ENCODE measurements around the gene SYTL3. TPM values are rescaled to one million over a fixed set of nuclear protein-coding genes. Genes with fewer than 3 reads are reported as not detected.

Gene SYTL3
- total and polyA plus RNA-seq, 11 donors = 4.0 to 14.6 (median 8.2) TPM

DNA sequence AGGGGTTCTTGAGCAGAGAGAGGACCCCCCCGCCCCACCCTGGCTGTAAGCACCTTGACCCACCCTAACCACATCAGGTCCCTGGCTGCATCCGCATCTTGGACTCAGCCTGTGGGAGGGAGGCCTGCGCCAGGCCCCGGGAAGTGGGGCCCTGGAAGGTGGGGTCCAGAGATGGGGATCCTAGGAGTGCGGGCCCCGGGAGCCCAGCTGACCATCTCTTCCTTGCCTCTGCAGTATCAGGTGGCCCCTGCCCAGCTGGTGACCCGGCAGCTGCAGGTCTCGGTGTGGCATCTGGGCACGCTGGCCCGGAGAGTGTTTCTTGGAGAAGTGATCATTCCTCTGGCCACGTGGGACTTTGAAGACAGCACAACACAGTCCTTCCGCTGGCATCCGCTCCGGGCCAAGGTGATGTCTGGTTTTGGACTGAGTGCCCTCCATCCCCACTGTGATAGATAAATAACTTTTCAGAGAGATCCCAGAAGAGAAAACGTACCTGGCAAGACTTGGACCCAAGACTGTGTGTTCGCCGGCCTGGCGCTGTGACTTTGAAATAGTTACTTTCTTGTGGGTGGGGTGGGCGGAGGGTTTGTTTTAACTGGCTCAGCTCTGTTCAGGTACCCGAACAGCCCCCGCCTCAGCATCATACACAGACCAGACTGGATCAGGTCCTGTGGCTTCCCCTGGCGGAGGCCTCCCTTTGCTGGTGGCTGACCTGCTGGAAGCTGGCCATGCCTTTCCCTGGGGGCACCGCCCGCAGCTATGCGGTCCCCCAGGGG lies 107.3 kb downstream of the SYTL3 start:
- H3K27ac ChIP-seq = no peak overlapping the region
- peaks cover 0 to 10% (median 4%) of the 10 kb centered on the region in 12 donors for H3K4me1 ChIP-seq
- no peaks in the 10 kb centered on the region for H3K27me3 ChIP-seq
- H3K36me3 ChIP-seq = peaks cover 0 to 4% (median 0%) of the 10 kb centered on the region in 9 donors
- no peaks in the 10 kb centered on the region for H3K9me3 ChIP-seq
- ATAC-seq = no peak
- intact Hi-C loops (cut with DNase I) = no loop called here
- DNase-seq = peak in 1 of 5 donors; percentile 40
- WGBS, 4 donors = 90 to 93% (median 92%) methylated on average over 14 to 25 of the region's 25 CpGs
- no peak for TF ChIP-seq POLR2A (IDR thresholded peaks at IDR 0.05)
- TF ChIP-seq, protein P1, sequence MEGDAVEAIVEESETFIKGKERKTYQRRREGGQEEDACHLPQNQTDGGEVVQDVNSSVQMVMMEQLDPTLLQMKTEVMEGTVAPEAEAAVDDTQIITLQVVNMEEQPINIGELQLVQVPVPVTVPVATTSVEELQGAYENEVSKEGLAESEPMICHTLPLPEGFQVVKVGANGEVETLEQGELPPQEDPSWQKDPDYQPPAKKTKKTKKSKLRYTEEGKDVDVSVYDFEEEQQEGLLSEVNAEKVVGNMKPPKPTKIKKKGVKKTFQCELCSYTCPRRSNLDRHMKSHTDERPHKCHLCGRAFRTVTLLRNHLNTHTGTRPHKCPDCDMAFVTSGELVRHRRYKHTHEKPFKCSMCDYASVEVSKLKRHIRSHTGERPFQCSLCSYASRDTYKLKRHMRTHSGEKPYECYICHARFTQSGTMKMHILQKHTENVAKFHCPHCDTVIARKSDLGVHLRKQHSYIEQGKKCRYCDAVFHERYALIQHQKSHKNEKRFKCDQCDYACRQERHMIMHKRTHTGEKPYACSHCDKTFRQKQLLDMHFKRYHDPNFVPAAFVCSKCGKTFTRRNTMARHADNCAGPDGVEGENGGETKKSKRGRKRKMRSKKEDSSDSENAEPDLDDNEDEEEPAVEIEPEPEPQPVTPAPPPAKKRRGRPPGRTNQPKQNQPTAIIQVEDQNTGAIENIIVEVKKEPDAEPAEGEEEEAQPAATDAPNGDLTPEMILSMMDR (IDR thresholded peaks at IDR 0.05) = no peak
- no peak overlapping the region for H3K4me3 ChIP-seq

DNA sequence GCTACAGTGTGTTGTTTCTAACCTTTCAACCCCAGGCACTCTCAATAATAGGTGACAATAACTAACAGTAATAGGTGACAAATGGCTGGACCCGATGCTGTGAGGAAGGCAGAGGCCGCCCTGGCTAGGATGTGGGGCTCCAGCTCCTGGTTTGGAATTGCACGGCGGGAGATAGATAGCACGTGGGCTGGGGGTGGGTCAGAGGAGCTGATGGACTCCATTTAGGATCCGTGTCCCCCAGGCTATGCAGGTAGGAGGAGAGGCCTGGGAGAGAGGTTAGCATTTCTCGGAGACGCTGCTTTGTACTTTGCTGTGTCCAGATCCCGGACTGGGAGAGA lies 107.9 kb downstream of the SYTL3 start:
- peaks cover 0 to 5% (median 1%) of the 10 kb centered on the region in 12 donors for H3K4me1 ChIP-seq
- H3K36me3 ChIP-seq = peaks cover 0 to 10% (median 0%) of the 10 kb centered on the region in 9 donors
- no peak overlapping the region for H3K27ac ChIP-seq
- TF ChIP-seq, protein P1 (IDR thresholded peaks at IDR 0.05) = no peak
- TF ChIP-seq POLR2A (IDR thresholded peaks at IDR 0.05) = no peak
- ATAC-seq (no peak), DNase-seq (no peak)
- 83 to 87% (median 84%) methylated on average over 9 of the region's 9 CpGs for WGBS, 4 donors
- intact Hi-C loops (cut with DNase I) = no loop called here
- H3K27me3 ChIP-seq = no peaks in the 10 kb centered on the region
- H3K4me3 ChIP-seq = no peak overlapping the region
- no peaks in the 10 kb centered on the region for H3K9me3 ChIP-seq

DNA sequence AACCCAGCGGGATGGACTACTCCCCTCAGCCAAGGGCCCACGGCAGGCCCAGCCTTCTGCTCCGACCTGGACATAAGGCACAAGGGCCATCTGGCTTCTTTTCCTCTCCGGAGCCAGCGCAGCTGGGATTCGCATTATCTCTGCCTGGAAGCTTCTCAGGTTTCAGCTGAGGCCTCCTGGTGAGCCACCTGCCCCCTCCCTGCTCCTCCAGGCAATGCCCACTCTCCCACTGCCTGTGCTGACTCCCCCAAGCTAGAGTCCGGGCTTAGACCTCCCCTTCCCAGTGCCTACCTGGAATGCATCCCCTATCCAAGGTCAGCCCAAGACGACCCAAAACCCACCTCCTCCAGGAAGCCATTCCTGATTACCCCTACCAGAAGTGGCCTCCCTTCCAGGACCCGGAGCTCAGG lies 108.6 kb downstream of the SYTL3 start:
- ATAC-seq (peak in 2 of 4 donors; percentile 11 to 38), DNase-seq (peak in 1 of 5 donors; percentile 51)
- peaks cover 0 to 11% (median 0%) of the 10 kb centered on the region in 9 donors for H3K36me3 ChIP-seq
- TF ChIP-seq, protein P1 (IDR thresholded peaks at IDR 0.05) = no peak
- no peak for TF ChIP-seq POLR2A (IDR thresholded peaks at IDR 0.05)
- H3K27me3 ChIP-seq = no peaks in the 10 kb centered on the region
- intact Hi-C loops (cut with DNase I) = no loop called here
- H3K4me1 ChIP-seq = peaks cover 0 to 7% (median 0%) of the 10 kb centered on the region in 12 donors
- no peak overlapping the region for H3K4me3 ChIP-seq
- WGBS, 4 donors = 35 to 55% (median 42%) methylated on average over 9 of the region's 9 CpGs
- no peaks in the 10 kb centered on the region for H3K9me3 ChIP-seq
- no peak overlapping the region for H3K27ac ChIP-seq

DNA sequence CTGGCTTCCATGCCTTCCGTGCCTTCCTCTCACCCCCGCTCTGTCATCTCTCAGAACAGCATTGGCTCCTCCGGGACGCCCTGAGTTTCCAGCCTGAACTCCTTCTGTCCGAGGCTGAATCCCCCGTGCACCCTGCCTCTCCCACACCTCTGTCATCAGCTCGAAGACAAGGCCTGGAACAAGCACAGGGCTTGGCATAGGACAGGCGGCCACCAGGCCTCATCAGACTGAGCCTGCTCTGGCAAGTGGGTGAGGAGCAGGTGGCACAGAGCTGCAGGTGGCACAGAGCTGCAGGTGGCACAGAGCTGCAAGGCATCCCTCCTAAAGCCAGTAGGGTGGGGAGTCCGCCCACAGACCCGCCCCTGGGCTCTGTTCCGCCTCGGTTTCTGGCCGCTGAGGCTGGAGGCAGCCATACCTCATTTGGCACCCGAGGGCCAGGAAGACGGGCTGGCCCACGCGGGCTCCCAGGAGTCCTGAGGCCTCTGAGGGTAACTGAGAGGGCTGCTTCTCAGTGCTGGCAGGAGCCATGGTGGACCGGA lies 109.2 kb downstream of the SYTL3 start:
- WGBS, 4 donors = 71 to 92% (median 84%) methylated on average over 8 to 18 of the region's 18 CpGs
- TF ChIP-seq POLR2A (IDR thresholded peaks at IDR 0.05) = no peak
- TF ChIP-seq, protein P1 (IDR thresholded peaks at IDR 0.05) = no peak
- no peaks in the 10 kb centered on the region for H3K9me3 ChIP-seq
- peaks cover 0 to 11% (median 2%) of the 10 kb centered on the region in 9 donors for H3K36me3 ChIP-seq
- peak in 1 of 5 donors; percentile 53 for DNase-seq
- no peak overlapping the region for H3K4me3 ChIP-seq
- no peak for ATAC-seq
- H3K4me1 ChIP-seq = peaks cover 0 to 11% (median under 1%) of the 10 kb centered on the region in 12 donors
- H3K27me3 ChIP-seq = no peaks in the 10 kb centered on the region
- no peak overlapping the region for H3K27ac ChIP-seq
- intact Hi-C loops (cut with DNase I) = no loop called here
